Putamen (tissue), 1 donor: Measurements from ENCODE around the gene IFT27.

Source experiments
- DNase-seq: peaks from one replicate; pipeline ENCODE4 v3.0.0-alpha.2; 2016; ENCODE audit warnings: low spot score

Gene IFT27

DNA sequence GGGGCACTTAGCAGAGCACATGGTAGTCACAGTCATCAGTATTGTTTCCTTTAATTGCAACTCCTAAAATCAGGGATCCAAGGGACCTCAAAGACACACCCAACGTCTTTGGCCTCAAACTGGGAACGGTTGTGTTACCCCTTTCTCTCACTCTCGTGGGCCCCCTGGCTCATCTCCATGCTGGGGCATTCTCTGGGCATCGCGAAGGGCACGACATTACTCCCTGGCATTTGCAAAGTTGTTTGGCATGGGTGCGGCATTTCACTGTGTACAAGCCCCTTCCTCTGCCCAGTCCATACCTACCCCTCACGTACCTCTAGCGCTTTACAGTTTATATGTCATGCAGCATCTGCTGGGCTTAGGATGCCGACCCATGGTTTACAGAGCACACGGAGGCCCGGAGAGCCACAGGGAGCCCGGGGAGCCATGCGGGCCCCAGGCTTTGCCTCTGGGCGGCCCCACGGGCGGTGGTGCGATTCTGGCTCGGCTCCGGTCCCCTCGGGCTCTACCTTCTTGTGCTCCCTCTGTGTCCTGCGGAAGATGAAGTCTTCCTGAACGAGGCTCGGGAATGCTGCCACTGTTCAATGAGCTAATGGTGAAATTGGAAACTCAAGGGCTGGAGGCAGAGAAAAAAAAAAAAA, 50.4 kb downstream of the IFT27 start:
- DNase-seq, result no peak

GRCh38 chr22:36724836-36725235, 51.1 kb downstream of the IFT27 start:
- no peak for DNase-seq

DNA sequence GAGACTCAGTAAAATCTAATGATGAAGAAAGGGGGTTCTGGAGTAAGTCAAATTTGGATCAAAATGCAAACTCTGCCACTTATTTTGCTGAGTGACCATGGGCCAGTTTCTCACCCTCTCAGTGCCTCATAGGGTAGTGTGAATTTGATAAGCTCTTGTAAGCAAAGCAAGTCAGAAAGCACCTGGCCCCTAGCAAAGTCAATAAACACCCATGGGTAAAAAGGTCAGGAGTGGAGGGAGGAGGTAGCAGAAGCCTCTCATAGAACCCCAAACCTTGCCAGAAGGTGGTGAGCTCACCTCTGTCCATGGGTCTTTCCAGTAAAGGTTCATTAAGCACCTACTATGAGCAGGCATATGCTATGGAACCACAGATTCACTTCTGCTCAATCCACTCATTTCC, 53.9 kb downstream of the IFT27 start:
- no peak for DNase-seq

GRCh38 chr22:36715647-36716046, 60.3 kb downstream of the IFT27 start:
- DNase-seq, result no peak

GRCh38 chr22:36714110-36714509, 61.8 kb downstream of the IFT27 start:
- no peak for DNase-seq

- DNase-seq, result no peak
These were observed 62.5 kb downstream of the IFT27 start for GRCh38 chr22:36713436-36713835.
